K562 (cell line): ENCODE measurements around the gene CCDC178. TPM values are rescaled to one million over a fixed set of nuclear protein-coding genes. Genes with fewer than 3 reads are reported as not detected.

Experiments
- ATAC-seq: fragments of 200-7000 bp; cut with Tn5 transposase; 3 replicates; pipeline ENCODE4 v1.9.1; 2020; ENCODE audit warnings: moderate library complexity
- BruUV-seq: library from RNA; stranded (reverse); fragments of 400-500 nt; replicated peaks from 2 replicates; lab custom pipeline; 2021; lab: Mats Ljungman, UMichigan
- CTCF ChIA-PET: fragments of 300-600 bp; formaldehyde crosslinking; extraction: SDS; loops from one replicate; lab custom pipeline; 2021; ENCODE audit warnings: low intra/inter-chr PET ratio; lab: Yijun Ruan, JAX
- POLR2A ChIA-PET: fragments of 300-600, 350-650 bp; sonication (Branson Sonifier 250); formaldehyde crosslinking; extraction: SDS; loops from one replicate; lab custom pipeline; 2021; ENCODE audit warnings: antibody characterized with exemption, inconsistent platforms; lab: Yijun Ruan, JAX
- DNase-seq, 4 experiments: peaks; one replicate each; pipeline versions ENCODE4 v3.0.0 to v3.0.0-alpha.2; 2011 to 2018; ENCODE audit warnings: low spot score in 3 of 4, mixed read lengths in 3 of 4; ENCODE audit errors: extremely low read depth in 1 of 4
- FAIRE-seq: peaks from 2 replicates; lab custom pipeline; 2011; peaks lifted over from hg19 to GRCh38; lab: Jason Lieb, UNC
- H2AFZ ChIP-seq: 2 replicates; pipeline ENCODE4 v1.6.0; 2011; ENCODE audit warnings: low read depth, low read length, control low read depth, inconsistent platforms
- H3K27ac ChIP-seq: fragments of 200-600 bp; 3 replicates; pipeline ENCODE4 v1.8.0; 2011; ENCODE audit warnings: low read depth, mild to moderate bottlenecking, control low read depth, inconsistent platforms, low read length, moderate library complexity, mixed read lengths; ENCODE audit errors: extremely low read depth
- H3K27me3 ChIP-seq, 2 experiments: fragments of 300-600 bp in 1 of 2; 2 replicates in 1 of 2; 3 replicates in 1 of 2; pipeline versions ENCODE4 v1.6.0 to v1.8.0; 2011; ENCODE audit warnings: inconsistent platforms in 2 of 2, low read length in 2 of 2, mild to moderate bottlenecking in 1 of 2, mixed read lengths in 1 of 2, moderate library complexity in 1 of 2; ENCODE audit not compliant: control insufficient read depth in 2 of 2, insufficient read depth in 2 of 2
- H3K36me3 ChIP-seq: fragments of 300-600 bp; 3 replicates; pipeline ENCODE4 v1.8.0; 2011; ENCODE audit warnings: mild to moderate bottlenecking, low read length, inconsistent platforms; ENCODE audit not compliant: control insufficient read depth, insufficient read depth
- H3K4me1 ChIP-seq, 2 experiments: fragments of 200-600 bp in 1 of 2; replicated peaks in 1 of 2; 2 replicates in 1 of 2; 3 replicates in 1 of 2; pipeline versions ENCODE4 v1.5.1 to v1.8.0; 2011; ENCODE audit warnings: inconsistent platforms in 2 of 2, low read length in 2 of 2, mild to moderate bottlenecking in 1 of 2, mixed read lengths in 1 of 2, moderate library complexity in 1 of 2; ENCODE audit not compliant: control insufficient read depth in 2 of 2, insufficient read depth in 2 of 2
- H3K4me2 ChIP-seq: 2 replicates; pipeline ENCODE4 v1.6.1; 2011; ENCODE audit warnings: low read length, control low read depth, inconsistent platforms, mixed read lengths; ENCODE audit not compliant: insufficient read depth
- H3K4me3 ChIP-seq: fragments of 200-600 bp; sonication (generic), shearing (Covaris generic); 2 replicates; pipeline ENCODE4 v1.5.1; 2016; ENCODE audit warnings: control low read depth, inconsistent platforms
- H3K79me2 ChIP-seq: fragments of 200-600 bp; 3 replicates; pipeline ENCODE4 v1.8.0; 2011; ENCODE audit warnings: low read length, inconsistent platforms; ENCODE audit not compliant: control insufficient read depth, insufficient read depth
- H3K9ac ChIP-seq, 2 experiments: 2 replicates each; pipeline versions ENCODE4 v1.6.0 to v1.6.1; 2011; ENCODE audit warnings: low read depth in 2 of 2, low read length in 2 of 2, control low read depth in 1 of 2, inconsistent platforms in 1 of 2, mild to moderate bottlenecking in 1 of 2, mixed read lengths in 1 of 2; ENCODE audit not compliant: insufficient read depth in 1 of 2
- H3K9me1 ChIP-seq: one replicate; pipeline ENCODE4 v1.6.0; 2011; ENCODE audit warnings: inconsistent platforms, mild to moderate bottlenecking, low read length, moderate library complexity; ENCODE audit not compliant: control insufficient read depth, insufficient read depth
- H3K9me3 ChIP-seq: replicated peaks from 2 replicates; pipeline ENCODE4 v1.5.1; 2011; ENCODE audit warnings: low read depth, low read length, inconsistent platforms; ENCODE audit not compliant: control insufficient read depth, insufficient read depth
- H4K20me1 ChIP-seq: replicated peaks from 2 replicates; pipeline ENCODE4 v1.6.1; 2011; ENCODE audit warnings: low read length, inconsistent platforms, mixed read lengths; ENCODE audit not compliant: control insufficient read depth, insufficient read depth
- ESRRA ChIP-seq: fragments of 450-650 bp; IDR thresholded peaks from 2 replicates; pipeline ENCODE4 v1.6.1; 2014; ENCODE audit warnings: low read depth, mild to moderate bottlenecking, moderate library complexity, borderline replicate concordance
- FOXM1 ChIP-seq, 2 experiments: fragments of 450-650 bp in 1 of 2; sonication (generic) in 1 of 2; formaldehyde crosslinking in 1 of 2; IDR thresholded peaks; 2 replicates each; pipeline versions ENCODE4 v1.6.1 to v1.9.0; 2017 to 2022; ENCODE audit warnings: low read depth in 2 of 2, mild to moderate bottlenecking in 2 of 2, missing genetic modification reagents in 1 of 2, moderate library complexity in 1 of 2
- GATA2 ChIP-seq: sonication (generic); formaldehyde crosslinking; IDR thresholded peaks from 2 replicates; pipeline ENCODE4 v1.4.0; 2020; ENCODE audit warnings: mild to moderate bottlenecking, missing genetic modification reagents
- POLR2AphosphoS5 ChIP-seq: IDR thresholded peaks from 2 replicates; pipeline ENCODE4 v1.6.1; 2011; ENCODE audit warnings: mild to moderate bottlenecking, low read depth, low read length, moderate library complexity; ENCODE audit not compliant: control insufficient read depth, insufficient read depth
- TFAM ChIP-seq: fragments of 250-450 bp; sonication (Bioruptor Pico); conservative IDR thresholded peaks from 2 replicates; pipeline ENCODE4 v1.5.0; 2021; ENCODE audit warnings: mild to moderate bottlenecking, moderate library complexity
- ZNF24 ChIP-seq: fragments of 450-650 bp; IDR thresholded peaks from 2 replicates; pipeline ENCODE4 v1.6.1; 2016
- WGBS: fragments of 100-300 bp; shearing (Covaris generic); methylation state at CpG from one replicate; pipeline ENCODE4 v1.1.6; 2016; ENCODE audit warnings: low coverage, mixed read lengths; ENCODE audit not compliant: insufficient coverage; ENCODE audit errors: missing lambda C conversion rate; 5-methylcytosine and 5-hydroxymethylcytosine counted together
- in situ Hi-C: fragments of 300-500 bp; cut with MboI; formaldehyde crosslinking; loops from 4 replicates; pipeline ENCODE4 v1.15.0; 2018; ENCODE audit warnings: inconsistent platforms, mixed read lengths
- intact Hi-C: fragments of 100-400 bp; cut with micrococcal nuclease; formaldehyde crosslinking; loops from 2 replicates; pipeline ENCODE4 v1.14.2; 2022
- polyA plus RNA-seq, 8 experiments: library from polyadenylated mRNA; depleted of rRNA in 4 of 8; stranded (reverse) in 5 of 8; unstranded in 3 of 8; fragments of >200 nt; fragmentation: Nextera tagmentation in 2 of 8; fragmentation: Illumina TruSeq in 1 of 8; extraction: Ambion mirVana in 2 of 8; extraction: Trizol in 1 of 8; gene quantifications; 2 replicates each; pipeline versions ENCODE4 v1.2.1 to v1.2.3, GENCODE V29; 2011 to 2014; ENCODE audit warnings: inconsistent platforms in 1 of 8, missing spikeins in 1 of 8
- total RNA-seq, 7 experiments: library from RNA; depleted of rRNA in 6 of 7; stranded (reverse); fragments of >200 nt in 6 of 7; fragmentation: Illumina TruSeq in 2 of 7; extraction: Trizol in 2 of 7; gene quantifications; 2 replicates each; pipeline versions ENCODE4 v1.2.1 to v1.2.3, GENCODE V29; 2011 to 2021; ENCODE audit warnings: low replicate concordance in 1 of 7
- TF ChIP-seq, protein P1 (sequence below): fragments of 250-450 bp; sonication (Bioruptor Pico); IDR thresholded peaks from 2 replicates; pipeline ENCODE4 v1.9.0; 2021; ENCODE audit warnings: mild to moderate bottlenecking, inconsistent platforms
- TF ChIP-seq, protein P2 (sequence below), 2 experiments: fragments of 450-650 bp in 1 of 2; sonication (generic) in 1 of 2; formaldehyde crosslinking in 1 of 2; IDR thresholded peaks; 2 replicates each; pipeline versions ENCODE4 v1.7.1 to v1.9.0; 2016 to 2022; ENCODE audit warnings: inconsistent platforms in 1 of 2, mild to moderate bottlenecking in 1 of 2, missing genetic modification reagents in 1 of 2

The CCDC178 gene
- total and polyA plus RNA-seq, 9 of the 15 experiments (the other 6 are each of a cell fraction or from before 2014, with no cell fraction given), result 0.12 to 0.47 (median 0.15) TPM; not detected in 6

DNA sequence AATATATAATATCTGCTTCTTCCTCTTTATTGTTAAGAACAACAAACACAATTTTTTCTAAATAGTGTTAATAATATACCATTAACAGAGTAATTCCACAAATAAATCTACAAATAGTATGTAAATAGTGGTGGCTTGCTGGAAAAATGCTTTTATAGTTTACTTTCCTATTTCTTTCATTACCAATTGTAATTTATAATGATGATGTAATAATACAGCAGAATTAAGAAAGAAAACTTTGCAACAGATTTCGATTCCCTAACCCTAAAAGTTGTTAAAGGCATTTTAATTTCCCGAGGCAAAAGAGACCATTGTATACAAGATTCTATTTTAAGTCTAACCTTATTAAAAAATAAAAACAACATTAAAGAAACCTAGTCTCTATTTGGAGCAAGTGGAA lies 307.9 kb downstream of the CCDC178 start (continued):
- no peak for TF ChIP-seq ESRRA
- TF ChIP-seq, protein P1, sequence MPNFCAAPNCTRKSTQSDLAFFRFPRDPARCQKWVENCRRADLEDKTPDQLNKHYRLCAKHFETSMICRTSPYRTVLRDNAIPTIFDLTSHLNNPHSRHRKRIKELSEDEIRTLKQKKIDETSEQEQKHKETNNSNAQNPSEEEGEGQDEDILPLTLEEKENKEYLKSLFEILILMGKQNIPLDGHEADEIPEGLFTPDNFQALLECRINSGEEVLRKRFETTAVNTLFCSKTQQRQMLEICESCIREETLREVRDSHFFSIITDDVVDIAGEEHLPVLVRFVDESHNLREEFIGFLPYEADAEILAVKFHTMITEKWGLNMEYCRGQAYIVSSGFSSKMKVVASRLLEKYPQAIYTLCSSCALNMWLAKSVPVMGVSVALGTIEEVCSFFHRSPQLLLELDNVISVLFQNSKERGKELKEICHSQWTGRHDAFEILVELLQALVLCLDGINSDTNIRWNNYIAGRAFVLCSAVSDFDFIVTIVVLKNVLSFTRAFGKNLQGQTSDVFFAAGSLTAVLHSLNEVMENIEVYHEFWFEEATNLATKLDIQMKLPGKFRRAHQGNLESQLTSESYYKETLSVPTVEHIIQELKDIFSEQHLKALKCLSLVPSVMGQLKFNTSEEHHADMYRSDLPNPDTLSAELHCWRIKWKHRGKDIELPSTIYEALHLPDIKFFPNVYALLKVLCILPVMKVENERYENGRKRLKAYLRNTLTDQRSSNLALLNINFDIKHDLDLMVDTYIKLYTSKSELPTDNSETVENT (CRISPR knock-in tag), result no peak
- TF ChIP-seq ZNF24, result no peak

DNA sequence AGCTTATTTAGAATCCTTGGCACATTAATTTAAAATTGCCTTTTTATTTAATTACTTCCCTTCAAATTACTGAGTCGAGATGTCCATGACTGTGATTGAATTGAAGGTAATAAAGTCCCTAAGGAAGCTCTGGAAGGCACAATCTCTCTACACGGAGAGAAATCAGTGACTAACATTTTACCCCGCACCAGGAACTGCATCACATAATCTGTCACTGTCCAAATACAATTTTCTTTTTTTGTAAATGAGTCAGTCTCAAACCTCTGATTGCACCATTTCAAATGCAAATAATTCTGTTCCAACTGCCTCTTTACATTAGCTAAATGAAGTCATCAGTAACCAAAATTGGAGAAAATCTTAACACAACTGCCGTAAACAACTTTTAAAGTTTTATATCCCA lies 311.9 kb downstream of the CCDC178 start:
- ChIA-PET CTCF (no interaction called here), POLR2A (interaction anchor here (0.6 kb wide), 1 partner anchor 531 kb away, joined by 3 read pairs; no protein-coding TSS in a partner anchor)
- no peaks in the 10 kb centered on the region for H3K9me3 ChIP-seq
- no peak overlapping the region for H3K4me3 ChIP-seq
- intact Hi-C loops, result no loop called here
- H3K4me2 ChIP-seq, result no peak overlapping the region
- H3K27me3 ChIP-seq, result no peaks in the 10 kb centered on the region
- TF ChIP-seq, protein P2, sequence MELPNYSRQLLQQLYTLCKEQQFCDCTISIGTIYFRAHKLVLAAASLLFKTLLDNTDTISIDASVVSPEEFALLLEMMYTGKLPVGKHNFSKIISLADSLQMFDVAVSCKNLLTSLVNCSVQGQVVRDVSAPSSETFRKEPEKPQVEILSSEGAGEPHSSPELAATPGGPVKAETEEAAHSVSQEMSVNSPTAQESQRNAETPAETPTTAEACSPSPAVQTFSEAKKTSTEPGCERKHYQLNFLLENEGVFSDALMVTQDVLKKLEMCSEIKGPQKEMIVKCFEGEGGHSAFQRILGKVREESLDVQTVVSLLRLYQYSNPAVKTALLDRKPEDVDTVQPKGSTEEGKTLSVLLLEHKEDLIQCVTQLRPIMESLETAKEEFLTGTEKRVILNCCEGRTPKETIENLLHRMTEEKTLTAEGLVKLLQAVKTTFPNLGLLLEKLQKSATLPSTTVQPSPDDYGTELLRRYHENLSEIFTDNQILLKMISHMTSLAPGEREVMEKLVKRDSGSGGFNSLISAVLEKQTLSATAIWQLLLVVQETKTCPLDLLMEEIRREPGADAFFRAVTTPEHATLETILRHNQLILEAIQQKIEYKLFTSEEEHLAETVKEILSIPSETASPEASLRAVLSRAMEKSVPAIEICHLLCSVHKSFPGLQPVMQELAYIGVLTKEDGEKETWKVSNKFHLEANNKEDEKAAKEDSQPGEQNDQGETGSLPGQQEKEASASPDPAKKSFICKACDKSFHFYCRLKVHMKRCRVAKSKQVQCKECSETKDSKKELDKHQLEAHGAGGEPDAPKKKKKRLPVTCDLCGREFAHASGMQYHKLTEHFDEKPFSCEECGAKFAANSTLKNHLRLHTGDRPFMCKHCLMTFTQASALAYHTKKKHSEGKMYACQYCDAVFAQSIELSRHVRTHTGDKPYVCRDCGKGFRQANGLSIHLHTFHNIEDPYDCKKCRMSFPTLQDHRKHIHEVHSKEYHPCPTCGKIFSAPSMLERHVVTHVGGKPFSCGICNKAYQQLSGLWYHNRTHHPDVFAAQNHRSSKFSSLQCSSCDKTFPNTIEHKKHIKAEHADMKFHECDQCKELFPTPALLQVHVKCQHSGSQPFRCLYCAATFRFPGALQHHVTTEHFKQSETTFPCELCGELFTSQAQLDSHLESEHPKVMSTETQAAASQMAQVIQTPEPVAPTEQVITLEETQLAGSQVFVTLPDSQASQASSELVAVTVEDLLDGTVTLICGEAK (IDR thresholded peaks at IDR 0.05), result no peak
- TF ChIP-seq, protein P2 (CRISPR knock-in tag; IDR thresholded peaks at IDR 0.05), result no peak
- TF ChIP-seq POLR2AphosphoS5, result no peak
- no peak for TF ChIP-seq TFAM (CRISPR knock-in tag)
- TF ChIP-seq FOXM1 (IDR thresholded peaks at IDR 0.05; ENCODE audit: low read depth), result no peak
- TF ChIP-seq FOXM1 (CRISPR knock-in tag; IDR thresholded peaks at IDR 0.05; ENCODE audit: low read depth), result no peak
- TF ChIP-seq GATA2 (CRISPR knock-in tag), result no peak
- no peak overlapping the region for H3K27ac ChIP-seq
- BruUV-seq, result no TSS peak
- H3K36me3 ChIP-seq, result no peaks in the 10 kb centered on the region
- FAIRE-seq, result no peak
- no peaks in the 10 kb centered on the region for H4K20me1 ChIP-seq
- no peaks in the 10 kb centered on the region for H3K4me1 ChIP-seq
- no peak overlapping the region for H2AFZ ChIP-seq
- no peak overlapping the region for H3K9ac ChIP-seq
- in situ Hi-C loops, result no loop called here
- 1% methylated on average over 4 of the region's 4 CpGs for WGBS
- H3K79me2 ChIP-seq, result no peaks in the 10 kb centered on the region
- DNase-seq, result no peak
- ATAC-seq, result no peak
- no peaks in the 10 kb centered on the region for H3K9me1 ChIP-seq
